ENCODE results near the gene USP36. TPM values are rescaled to one million over a fixed set of nuclear protein-coding genes. Genes with fewer than 3 reads are reported as not detected.

USP36 gene
- total RNA-seq, 4 donors from 2014 or later, result 36.7 to 63.6 (median 45.2) TPM

GRCh38 chr17:78824240-78824639 lies 16.4 kb downstream of the USP36 start:
- intact Hi-C loops (cut with DNase I; ENCODE audit: low total_unique reads), result no loop called here

GRCh38 chr17:78823282-78824046 lies 17.1 kb downstream of the USP36 start:
- intact Hi-C loops (cut with DNase I; ENCODE audit: low total_unique reads), result no loop called here
- DNase-seq (ENCODE audit: low spot score in 2 of 2), result no peak
- TF ChIP-seq POLR2A (IDR thresholded peaks at IDR 0.05) (no peak), CTCF (IDR thresholded peaks at IDR 0.05) (no peak)
- no peak overlapping the region for H3K4me3 ChIP-seq (ENCODE audit: low read depth, poor library complexity, severe bottlenecking)
- WGBS, 2 donors, result 91 to 95% methylated on average over 14 of the region's 14 CpGs

More at GRCh38 chr17:78824240-78824639, 16.4 kb downstream of the USP36 start:
- no peak overlapping the region for H3K4me3 ChIP-seq (ENCODE audit: low read depth, poor library complexity, severe bottlenecking)
- DNase-seq (ENCODE audit: low spot score in 2 of 2), result no peak
- no peak for TF ChIP-seq POLR2A (IDR thresholded peaks at IDR 0.05)
- WGBS, 2 donors, result 81 to 89% methylated on average over 7 of the region's 7 CpGs

- WGBS, 2 donors, result 87 to 92% methylated on average over 14 of the region's 14 CpGs
- no peak for DNase-seq (ENCODE audit: low spot score in 2 of 2)
- H3K4me3 ChIP-seq (ENCODE audit: low read depth, poor library complexity, severe bottlenecking), result no peak overlapping the region
- intact Hi-C loops (cut with DNase I; ENCODE audit: low total_unique reads), result no loop called here
- TF ChIP-seq CTCF (IDR thresholded peaks at IDR 0.05) (no peak), POLR2A (IDR thresholded peaks at IDR 0.05) (no peak)
Observed at GRCh38 chr17:78822552-78822951, 18.1 kb downstream of the USP36 start.

- DNase-seq (ENCODE audit: low spot score in 2 of 2), result no peak
- intact Hi-C loops (cut with DNase I; ENCODE audit: low total_unique reads), result no loop called here
- H3K4me3 ChIP-seq (ENCODE audit: low read depth, poor library complexity, severe bottlenecking), result no peak overlapping the region
- TF ChIP-seq POLR2A (IDR thresholded peaks at IDR 0.05) (no peak), CTCF (IDR thresholded peaks at IDR 0.05) (no peak)
- 93 to 94% methylated on average over 8 of the region's 8 CpGs for WGBS, 2 donors
Observed at GRCh38 chr17:78821961-78822360, 18.7 kb downstream of the USP36 start.

GRCh38 chr17:78820841-78821240 lies 19.8 kb downstream of the USP36 start:
- no peak for DNase-seq (ENCODE audit: low spot score in 2 of 2)
- TF ChIP-seq POLR2A (IDR thresholded peaks at IDR 0.05), result no peak
- intact Hi-C loops (cut with DNase I; ENCODE audit: low total_unique reads), result no loop called here
- no peak overlapping the region for H3K4me3 ChIP-seq (ENCODE audit: low read depth, poor library complexity, severe bottlenecking)
- WGBS, 2 donors, result 93% methylated on average over 12 to 13 of the region's 13 CpGs

- no peak overlapping the region for H3K4me3 ChIP-seq (ENCODE audit: low read depth, poor library complexity, severe bottlenecking)
- TF ChIP-seq CTCF (IDR thresholded peaks at IDR 0.05) (no peak), POLR2A (IDR thresholded peaks at IDR 0.05) (no peak)
- DNase-seq (ENCODE audit: low spot score in 2 of 2), result no peak
- intact Hi-C loops (cut with DNase I; ENCODE audit: low total_unique reads), result no loop called here
- 91 to 92% methylated on average over 18 of the region's 18 CpGs for WGBS, 2 donors
Observed at GRCh38 chr17:78819806-78820792, 20.5 kb downstream of the USP36 start.

All from lower leg skin (tissue), 4 donors.